Ishikawa (cell line): ENCODE measurements around the gene KIR3DL3.
"Not testable (repeated sequence)": the region's sequence is repeated elsewhere in the genome, so short reads cannot be mapped to it uniquely, and the experiment has no call there.

Experiments
- EP300 ChIP-seq: IDR thresholded peaks from 2 replicates; pipeline ENCODE4 v1.6.1; 2012; ENCODE audit warnings: borderline replicate concordance
- MAX ChIP-seq: IDR thresholded peaks from 2 replicates; pipeline ENCODE4 v1.6.1; 2012
- RAD21 ChIP-seq: IDR thresholded peaks from 2 replicates; pipeline ENCODE4 v1.6.1; 2012; ENCODE audit warnings: low read depth
- REST ChIP-seq: IDR thresholded peaks from 2 replicates; pipeline ENCODE4 v1.6.1; 2012; ENCODE audit warnings: low read depth, mild to moderate bottlenecking
- TAF1 ChIP-seq: IDR thresholded peaks from 2 replicates; pipeline ENCODE4 v1.6.1; 2012; ENCODE audit warnings: low read depth, mild to moderate bottlenecking
- TCF12 ChIP-seq: IDR thresholded peaks from 2 replicates; pipeline ENCODE4 v1.6.1; 2012; ENCODE audit warnings: low read depth
- TEAD4 ChIP-seq: IDR thresholded peaks from 2 replicates; pipeline ENCODE4 v1.6.1; 2012
- USF1 ChIP-seq: IDR thresholded peaks from 2 replicates; pipeline ENCODE4 v1.6.1; 2012
- YY1 ChIP-seq: IDR thresholded peaks from 2 replicates; pipeline ENCODE4 v1.6.1; 2012; ENCODE audit warnings: low read depth
- ZBTB7A ChIP-seq: IDR thresholded peaks from 2 replicates; pipeline ENCODE4 v1.6.1; 2012; ENCODE audit warnings: low read depth

- TF ChIP-seq RAD21, EP300, ZBTB7A, USF1, YY1, TCF12, TEAD4, TAF1, REST, MAX: not testable (repeated sequence)
Observed at GRCh38 chr19:54738306-54738705, 14.1 kb downstream of the KIR3DL3 start, which contains the start of gene KIR2DL3.
